Neuronal stem cell (in vitro differentiated cells): ENCODE measurements around the gene NMRAL1. TPM values are rescaled to one million over a fixed set of nuclear protein-coding genes. Genes with fewer than 3 reads are reported as not detected.

Experiments used
- DNase-seq: peaks from one replicate; pipeline ENCODE4 v3.0.0-alpha.2; 2013; ENCODE audit warnings: low spot score
- H2AFZ ChIP-seq: one replicate; pipeline ENCODE4 v1.6.1; 2013; ENCODE audit warnings: mild to moderate bottlenecking, low read length, inconsistent platforms
- H2AK5ac ChIP-seq: 2 replicates; pipeline ENCODE4 v1.6.1; 2013; ENCODE audit warnings: low read depth, mild to moderate bottlenecking, inconsistent platforms, low read length, moderate library complexity, mixed read lengths
- H2BK120ac ChIP-seq: 2 replicates; pipeline ENCODE4 v1.6.1; 2013; ENCODE audit warnings: low read depth, mild to moderate bottlenecking, inconsistent platforms, low read length, moderate library complexity, mixed read lengths
- H2BK12ac ChIP-seq: one replicate; pipeline ENCODE4 v1.6.1; 2013; ENCODE audit warnings: low read length, inconsistent platforms
- H2BK15ac ChIP-seq: 2 replicates; pipeline ENCODE4 v1.6.1; 2013; ENCODE audit warnings: mild to moderate bottlenecking, low read length, inconsistent platforms, mixed read lengths
- H2BK5ac ChIP-seq: one replicate; pipeline ENCODE4 v1.6.1; 2013; ENCODE audit warnings: inconsistent platforms, mild to moderate bottlenecking, low read length, moderate library complexity
- H3K14ac ChIP-seq: one replicate; pipeline ENCODE4 v1.6.1; 2013; ENCODE audit warnings: low read length, inconsistent platforms
- H3K18ac ChIP-seq: 2 replicates; pipeline ENCODE4 v1.6.1; 2013; ENCODE audit warnings: low read length, inconsistent platforms
- H3K23ac ChIP-seq: 2 replicates; pipeline ENCODE4 v1.6.1; 2013; ENCODE audit warnings: low read depth, mild to moderate bottlenecking, mixed read lengths, low read length, inconsistent platforms; ENCODE audit not compliant: poor library complexity
- H3K27ac ChIP-seq: replicated peaks from 3 replicates; pipeline ENCODE4 v1.5.1; 2013; ENCODE audit warnings: low read length, inconsistent platforms
- H3K27me3 ChIP-seq, 3 experiments: 2 replicates each; pipeline ENCODE4 v1.6.1; 2013; ENCODE audit warnings: low read length in 3 of 3, mild to moderate bottlenecking in 2 of 3, inconsistent platforms in 1 of 3, low read depth in 1 of 3, mixed read lengths in 1 of 3, moderate library complexity in 1 of 3; ENCODE audit not compliant: control insufficient read depth in 3 of 3, insufficient read depth in 3 of 3
- H3K36me3 ChIP-seq, 2 donors: replicated peaks in 1 of 2; 2 replicates each; pipeline ENCODE4 v1.6.1; 2013; ENCODE audit warnings: low read length in 2 of 2; ENCODE audit not compliant: control insufficient read depth in 2 of 2, insufficient read depth in 2 of 2
- H3K4ac ChIP-seq: 2 replicates; pipeline ENCODE4 v1.6.1; 2013; ENCODE audit warnings: inconsistent platforms, mild to moderate bottlenecking, low read length, moderate library complexity
- H3K4me1 ChIP-seq, 2 donors: 1 replicate in 1 of 2; 2 replicates in 1 of 2; pipeline ENCODE4 v1.6.1; 2013; ENCODE audit warnings: low read length in 2 of 2, low read depth in 1 of 2; ENCODE audit not compliant: control insufficient read depth in 2 of 2, insufficient read depth in 1 of 2
- H3K4me2 ChIP-seq: one replicate; pipeline ENCODE4 v1.6.1; 2013; ENCODE audit warnings: mild to moderate bottlenecking, low read length, inconsistent platforms; ENCODE audit not compliant: insufficient read depth, poor library complexity, severe bottlenecking
- H3K4me3 ChIP-seq, 2 donors: 2 replicates each; pipeline ENCODE4 v1.5.1; 2013; ENCODE audit warnings: low read length in 2 of 2, mild to moderate bottlenecking in 2 of 2, inconsistent platforms in 1 of 2, moderate library complexity in 1 of 2
- H3K79me1 ChIP-seq: one replicate; pipeline ENCODE4 v1.6.1; 2013; ENCODE audit warnings: low read depth, mild to moderate bottlenecking, inconsistent platforms, low read length, moderate library complexity
- H3K9ac ChIP-seq: one replicate; pipeline ENCODE4 v1.6.1; 2013; ENCODE audit warnings: mild to moderate bottlenecking, low read depth, low read length, inconsistent platforms; ENCODE audit not compliant: poor library complexity
- H3K9me3 ChIP-seq, 2 donors: replicated peaks in 1 of 2; 2 replicates each; pipeline versions ENCODE3 to v1.6.1; 2013; ENCODE audit warnings: low read length in 2 of 2, mild to moderate bottlenecking in 2 of 2, inconsistent platforms in 1 of 2, low read depth in 1 of 2, mixed read lengths in 1 of 2, moderate library complexity in 1 of 2; ENCODE audit not compliant: control insufficient read depth in 2 of 2, insufficient read depth in 1 of 2
- H4K8ac ChIP-seq: one replicate; pipeline ENCODE4 v1.6.1; 2013; ENCODE audit warnings: low read depth, mild to moderate bottlenecking, inconsistent platforms, low read length, moderate library complexity
- H4K91ac ChIP-seq: one replicate; pipeline ENCODE4 v1.6.1; 2013; ENCODE audit warnings: low read length, low read depth, mild to moderate bottlenecking, inconsistent platforms; ENCODE audit not compliant: poor library complexity
- WGBS, 2 donors: extraction: QIAGEN DNeasy Blood & Tissue Kit; methylation state at CpG; one replicate each; pipeline ENCODE4 v1.1.7; 2013; ENCODE audit warnings: missing lambda C conversion rate in 2 of 2, mixed read lengths in 1 of 2; ENCODE audit not compliant: insufficient read length in 2 of 2, insufficient replicate concordance in 1 of 2; ENCODE audit errors: extremely low coverage in 2 of 2; 5-methylcytosine and 5-hydroxymethylcytosine counted together
- polyA plus RNA-seq, 2 experiments: library from polyadenylated mRNA; stranded (reverse); fragments of 200-250 nt; gene quantifications; one replicate each; pipeline ENCODE4 v1.2.3, GENCODE V29; 2013

NMRAL1 gene
- 37.3 TPM for polyA plus RNA-seq (2013, experiment 1 of 2)
- polyA plus RNA-seq (2013, experiment 2 of 2) = 36.3 TPM

DNA sequence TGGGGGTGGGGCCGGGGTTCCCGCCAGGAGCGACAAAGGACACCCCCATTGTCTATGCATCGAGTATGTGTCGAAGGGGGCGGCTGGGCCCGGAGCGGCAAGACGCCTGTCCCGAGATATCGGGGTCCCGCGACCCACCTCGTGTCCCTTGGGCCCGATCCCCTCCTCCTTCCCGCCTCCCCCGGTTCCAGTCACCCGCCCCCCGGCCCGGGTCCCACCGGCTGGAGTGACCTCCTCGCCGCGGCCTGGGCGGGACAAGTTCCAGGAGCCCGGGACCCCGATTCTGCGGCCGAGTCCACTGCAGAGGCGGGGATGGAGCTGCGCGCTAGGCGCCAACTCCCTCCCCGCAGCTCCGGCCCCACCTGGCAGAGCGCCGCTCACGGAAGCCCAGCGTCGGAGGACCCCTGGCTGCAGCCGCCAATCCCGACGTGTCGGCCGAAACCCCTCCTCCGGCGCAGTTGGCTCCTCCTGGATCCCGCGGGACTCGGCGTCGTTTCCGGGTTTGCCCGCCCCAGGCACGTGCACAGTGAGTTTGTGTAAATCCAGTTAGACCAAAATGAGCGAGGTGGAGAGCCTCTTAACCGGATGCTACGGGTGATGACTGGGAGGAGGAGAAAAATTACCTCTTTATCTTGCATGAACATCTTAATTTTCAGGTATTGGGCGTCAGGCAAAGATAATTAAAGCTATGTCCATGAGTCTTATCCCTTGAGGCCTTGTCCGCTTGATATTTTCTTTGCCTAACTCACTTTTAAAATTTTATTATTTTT is at the start of gene NMRAL1:
Gene NMRAL1 (minus strand): TSS at position 434 of the 770 bp plus-strand sequence. CDS start 493 bp downstream, outside the sequence.
- H3K4me1 ChIP-seq = peaks cover 3 to 7% of the 10 kb centered on the region in 2 donors
- H3K9me3 ChIP-seq = peaks cover 4 to 9% of the 10 kb centered on the region in 2 donors
- peak within 1 kb of the TSS; percentile 56 for H3K14ac ChIP-seq
- H2BK120ac ChIP-seq = peak within 1 kb of the TSS; percentile 61
- no peak within 1 kb of the TSS for H4K91ac ChIP-seq
- peak within 1 kb of the TSS; percentile 89 for H2AFZ ChIP-seq
- H3K27ac ChIP-seq = no peak within 1 kb of the TSS
- H3K4me3 ChIP-seq = peak within 1 kb of the TSS; percentile 53 to 79
- H3K18ac ChIP-seq = peak within 1 kb of the TSS; percentile 92
- H3K27me3 ChIP-seq = peaks cover 0 to 5% (median 0%) of the 10 kb centered on the region in 3 experiments
- H2BK12ac ChIP-seq = no peak within 1 kb of the TSS
- no peak within 1 kb of the TSS for H2BK15ac ChIP-seq
- no peak within 1 kb of the TSS for H4K8ac ChIP-seq
- peak within 1 kb of the TSS; percentile 91 for H3K23ac ChIP-seq
- H3K36me3 ChIP-seq = no peaks in the 10 kb centered on the region
- peak within 1 kb of the TSS; percentile 91 for H3K4me2 ChIP-seq
- peak within 1 kb of the TSS; percentile 76 for H3K4ac ChIP-seq
- peak; percentile 59 for DNase-seq
- no CpG with 5 or more reads among the region's 60 CpGs for WGBS, 2 donors
- peak within 1 kb of the TSS; percentile 84 for H3K9ac ChIP-seq
- H2BK5ac ChIP-seq = no peak within 1 kb of the TSS
- H3K79me1 ChIP-seq = peaks cover 5% of the 10 kb centered on the region
- no peak within 1 kb of the TSS for H2AK5ac ChIP-seq

DNA sequence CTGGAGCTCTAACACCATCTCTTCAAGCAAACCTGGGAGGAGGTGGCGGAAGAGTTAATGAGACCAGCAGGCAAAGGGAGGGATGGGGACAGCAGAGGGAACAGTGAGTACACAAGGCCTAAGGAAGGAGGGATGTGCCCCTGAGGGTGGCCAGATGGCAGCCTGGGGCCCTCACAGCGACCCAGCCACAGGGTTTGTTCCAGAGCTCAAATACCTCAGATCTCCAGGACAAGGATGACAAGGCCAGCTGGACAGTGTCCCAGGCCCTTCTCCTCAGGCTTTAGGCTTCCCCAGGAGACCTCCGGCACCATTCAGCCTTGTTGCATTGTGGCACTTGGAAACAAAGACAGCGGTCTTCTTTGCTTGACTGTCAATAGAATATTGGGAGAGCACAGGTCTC is 49.3 kb upstream of the NMRAL1 start:
- WGBS, 2 donors = no CpG with 5 or more reads among the region's 4 CpGs
- Histone ChIP-seq H3K27me3 (no peaks in the 10 kb centered on the region), H3K4me2 (no peak overlapping the region)

DNA sequence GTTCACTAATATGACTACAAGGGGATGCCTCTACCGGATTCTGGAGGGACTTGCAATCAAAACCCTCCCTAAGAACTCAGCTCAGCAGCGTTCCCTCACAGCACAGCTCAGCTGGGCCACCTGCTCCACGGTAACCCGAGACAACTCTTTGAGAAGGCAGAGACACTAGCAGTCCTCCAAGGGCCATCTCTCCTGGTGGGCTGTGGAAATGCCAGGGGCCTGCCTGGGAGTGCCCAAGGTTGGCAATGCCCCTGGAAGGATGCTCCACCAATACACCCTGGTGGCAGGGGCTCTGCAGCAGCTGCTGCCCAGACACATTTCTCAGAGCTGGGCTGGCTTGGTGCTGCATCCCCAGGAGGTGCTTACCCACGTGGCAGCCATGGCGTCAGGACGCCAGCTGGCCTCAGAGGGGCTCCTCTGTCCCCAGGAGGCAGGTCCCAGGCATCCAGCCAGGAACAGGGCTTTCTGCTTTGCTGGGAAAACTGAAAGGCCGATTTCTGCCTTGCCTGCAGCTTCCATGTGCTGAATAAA is 47.7 kb upstream of the NMRAL1 start:
- no peak for DNase-seq
- no peak overlapping the region for H3K4me2 ChIP-seq
- no peak overlapping the region for H3K9ac ChIP-seq
- H2BK15ac ChIP-seq = no peak overlapping the region
- H2BK12ac ChIP-seq = no peak overlapping the region
- peaks cover 2 to 15% of the 10 kb centered on the region in 2 donors for H3K4me1 ChIP-seq
- no peak overlapping the region for H2BK5ac ChIP-seq
- no peak overlapping the region for H3K4me3 ChIP-seq
- no peaks in the 10 kb centered on the region for H3K27me3 ChIP-seq
- H3K9me3 ChIP-seq = no peaks in the 10 kb centered on the region
- H2AK5ac ChIP-seq = peak overlapping the region; percentile 3
- no peak overlapping the region for H3K14ac ChIP-seq
- no peak overlapping the region for H3K4ac ChIP-seq
- no peak overlapping the region for H4K91ac ChIP-seq
- peak overlapping the region; percentile 12 for H3K18ac ChIP-seq
- no peak overlapping the region for H2BK120ac ChIP-seq
- no CpG with 5 or more reads among the region's 8 CpGs for WGBS, 2 donors
- H4K8ac ChIP-seq = no peak overlapping the region
- H3K23ac ChIP-seq = no peak overlapping the region
- peaks cover 5 to 30% of the 10 kb centered on the region in 2 donors for H3K36me3 ChIP-seq
- no peak overlapping the region for H2AFZ ChIP-seq
- peak overlapping the region; percentile 27 for H3K27ac ChIP-seq
- H3K79me1 ChIP-seq = peaks cover 8% of the 10 kb centered on the region

More for the DNA sequence above, 49.3 kb upstream of the NMRAL1 start:
- Histone ChIP-seq H4K91ac (no peak overlapping the region), H3K9ac (no peak overlapping the region), H3K4me3 (no peak overlapping the region), H3K23ac (no peak overlapping the region), H2BK15ac (no peak overlapping the region), H2BK12ac (no peak overlapping the region), H3K36me3 (peaks cover 5 to 30% of the 10 kb centered on the region in 2 donors), H3K79me1 (peaks cover 7% of the 10 kb centered on the region), H3K9me3 (no peaks in the 10 kb centered on the region), H2AK5ac (no peak overlapping the region), H2BK5ac (no peak overlapping the region), H3K4ac (no peak overlapping the region), H3K27ac (no peak overlapping the region), H2BK120ac (no peak overlapping the region), H2AFZ (no peak overlapping the region), H3K4me1 (peaks cover 2 to 15% of the 10 kb centered on the region in 2 donors), H4K8ac (no peak overlapping the region), H3K18ac (no peak overlapping the region), H3K14ac (no peak overlapping the region)
- DNase-seq = no peak

DNA sequence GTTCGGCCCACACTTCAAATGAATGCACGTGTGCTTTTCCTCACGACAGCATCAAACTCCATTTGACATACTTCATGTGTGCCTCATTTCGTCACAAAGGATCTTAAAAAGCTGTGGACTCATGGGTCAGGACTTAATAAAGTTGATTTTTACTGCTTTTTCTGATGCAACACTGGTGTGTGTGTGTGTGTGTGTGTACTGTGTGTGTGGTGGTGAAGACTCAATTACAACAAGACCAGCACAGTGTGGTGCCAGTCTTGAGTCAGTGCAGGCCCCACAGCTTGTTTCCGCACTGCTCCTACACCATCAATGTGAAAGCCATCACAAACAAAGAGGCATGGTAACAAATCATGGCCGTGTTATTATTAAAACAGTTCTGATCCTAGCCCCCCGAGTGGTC is 46.5 kb upstream of the NMRAL1 start:
- Histone ChIP-seq H2BK15ac (no peak overlapping the region), H3K4ac (no peak overlapping the region), H3K27me3 (no peaks in the 10 kb centered on the region), H3K36me3 (peaks cover 5 to 29% of the 10 kb centered on the region in 2 donors), H3K18ac (no peak overlapping the region), H3K9me3 (no peaks in the 10 kb centered on the region), H3K4me2 (no peak overlapping the region), H3K79me1 (peaks cover 8% of the 10 kb centered on the region), H2BK120ac (no peak overlapping the region), H3K4me3 (no peak overlapping the region), H4K8ac (no peak overlapping the region), H3K27ac (no peak overlapping the region), H3K9ac (peak overlapping the region; percentile 32), H3K14ac (no peak overlapping the region), H2BK12ac (no peak overlapping the region), H4K91ac (no peak overlapping the region), H3K23ac (no peak overlapping the region), H2AFZ (no peak overlapping the region), H2AK5ac (no peak overlapping the region), H2BK5ac (no peak overlapping the region), H3K4me1 (peaks cover 2 to 15% of the 10 kb centered on the region in 2 donors)
- DNase-seq = no peak
- no CpG with 5 or more reads among the region's 7 CpGs for WGBS, 2 donors
